PC-3 (cell line): ENCODE measurements around the gene SYT7.

ENCODE experiments used
- CTCF ChIP-seq: fragments of 300-600 bp; sonication (generic); conservative IDR thresholded peaks from 2 replicates; pipeline ENCODE4 v1.5.1; 2017; ENCODE audit warnings: antibody characterized with exemption, low read depth, mild to moderate bottlenecking, low read length
- EZH2 ChIP-seq: fragments of 300-600 bp; sonication (generic); IDR thresholded peaks from one replicate; pipeline ENCODE4 v1.6.1; 2017; ENCODE audit warnings: antibody characterized with exemption, mild to moderate bottlenecking, low read length; ENCODE audit not compliant: unreplicated experiment

- peak; percentile 32; the same call in 1 of the 2 replicates for TF ChIP-seq CTCF
- no peak for TF ChIP-seq EZH2
Observed at GRCh38 chr11:61555051-61555969, 25.6 kb downstream of the SYT7 start.
